Fibroblast of lung (primary cell): Measurements from ENCODE around the gene COASY.

Experiments
- CTCF ChIP-seq, 2 donors: IDR thresholded peaks in 1 of 2; conservative IDR thresholded peaks in 1 of 2; 1 replicate in 1 of 2; 2 replicates in 1 of 2; pipeline ENCODE4 v1.5.1; 2011 to 2012; ENCODE audit warnings: low read length in 2 of 2, control low read depth in 1 of 2, inconsistent platforms in 1 of 2, low read depth in 1 of 2, mild to moderate bottlenecking in 1 of 2
- EZH2 ChIP-seq: IDR thresholded peaks from 2 replicates; pipeline ENCODE4 v1.5.1; 2012; ENCODE audit warnings: low read length, control low read depth, mild to moderate bottlenecking; ENCODE audit errors: missing control alignments

- no peak for TF ChIP-seq CTCF (conservative IDR thresholded peaks at IDR 0.05 in 1 of 2, IDR thresholded peaks at IDR 0.05 in 1 of 2; ENCODE audit: low read depth in 1 of 2, low read length in 2 of 2)
- TF ChIP-seq EZH2, result no peak
Observed at GRCh38 chr17:42555122-42555622, 6.8 kb upstream of the COASY start.
